ENCODE measurements around the gene YBEY.

DNA sequence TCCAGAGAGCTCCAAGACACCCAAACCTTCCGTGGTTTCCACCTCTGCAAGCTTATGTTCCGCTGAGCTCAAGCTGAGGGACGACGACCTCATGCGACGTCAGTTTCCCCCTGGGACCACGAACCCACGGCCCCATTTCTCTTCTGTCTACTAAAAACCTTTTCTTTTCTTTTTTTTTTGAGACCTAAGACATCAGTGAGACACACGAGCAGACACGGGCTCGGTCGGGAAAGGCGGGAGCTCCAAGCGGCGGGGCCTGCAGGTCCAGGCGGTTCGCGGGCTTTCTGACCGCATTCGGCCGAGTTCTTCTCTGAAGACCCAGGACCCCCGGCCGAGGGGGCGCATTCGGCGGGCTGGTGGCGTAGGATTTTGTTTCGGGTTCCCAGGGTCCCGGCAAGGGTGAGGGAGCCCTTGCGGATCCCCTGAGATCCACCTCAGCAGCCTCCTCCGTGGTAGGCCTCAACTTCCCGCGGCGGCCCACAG is 37.1 kb downstream of the YBEY start:
- no peak for TF ChIP-seq ZNF792 (tag by site-specific recombination; IDR thresholded peaks at IDR 0.05)
- TF ChIP-seq ZNF341 (tag by site-specific recombination; IDR thresholded peaks at IDR 0.05; ENCODE audit: low read depth) = no peak
- no peak for TF ChIP-seq ZNF274 (IDR thresholded peaks at IDR 0.05; ENCODE audit: low read length)
- TF ChIP-seq ZNF274 (tag by site-specific recombination; IDR thresholded peaks at IDR 0.05; ENCODE audit: borderline replicate concordance) = no peak
- no peak for TF ChIP-seq KLF9 (tag by site-specific recombination; IDR thresholded peaks at IDR 0.05; ENCODE audit: low read depth)
